H1 (cell line): ENCODE measurements around the gene ALOX5AP. TPM values are rescaled to one million over a fixed set of nuclear protein-coding genes. Genes with fewer than 3 reads are reported as not detected.

Experiments
- CTCF ChIA-PET: fragments of 300-600 bp; sonication (Branson Sonifier 250); formaldehyde crosslinking; loops from one replicate; lab custom pipeline; 2021; ENCODE audit not compliant: partially characterized antibody; lab: Charles Lee
- POLR2A ChIA-PET: fragments of 300-600 bp; sonication (Branson Sonifier 250); formaldehyde crosslinking; loops from one replicate; lab custom pipeline; 2021; ENCODE audit warnings: inconsistent platforms; ENCODE audit not compliant: partially characterized antibody; lab: Charles Lee
- DNase-seq, 2 experiments: peaks; one replicate each; pipeline versions ENCODE4 v3.0.0 to v3.0.0-alpha.2; 2010 to 2022; ENCODE audit warnings: low spot score in 2 of 2, low read depth in 1 of 2, mixed read lengths in 1 of 2
- FAIRE-seq: peaks from 2 replicates; lab custom pipeline; 2011; peaks lifted over from hg19 to GRCh38; lab: Jason Lieb, UNC
- H2AFZ ChIP-seq: 2 replicates; pipeline ENCODE4 v1.8.1; 2012; ENCODE audit warnings: low read length, inconsistent platforms
- H2AK5ac ChIP-seq: 2 replicates; pipeline ENCODE4 v1.6.1; 2013; ENCODE audit warnings: low read depth, low read length
- H2BK120ac ChIP-seq: replicated peaks from 2 replicates; pipeline ENCODE3; 2013; ENCODE audit warnings: low read depth, low read length, inconsistent platforms
- H2BK12ac ChIP-seq: 2 replicates; pipeline ENCODE4 v1.6.1; 2013; ENCODE audit warnings: low read depth, low read length
- H2BK15ac ChIP-seq: 2 replicates; pipeline ENCODE4 v1.6.1; 2013; ENCODE audit warnings: low read length
- H2BK20ac ChIP-seq: 2 replicates; pipeline ENCODE4 v1.6.1; 2013; ENCODE audit warnings: low read length
- H2BK5ac ChIP-seq: 2 replicates; pipeline ENCODE4 v1.6.1; 2013; ENCODE audit warnings: low read depth, low read length
- H3K14ac ChIP-seq: 2 replicates; pipeline ENCODE4 v1.6.1; 2013; ENCODE audit warnings: inconsistent platforms; ENCODE audit not compliant: insufficient read length
- H3K18ac ChIP-seq: 2 replicates; pipeline ENCODE4 v1.6.1; 2013; ENCODE audit warnings: low read length; ENCODE audit errors: extremely low read depth
- H3K23ac ChIP-seq: 2 replicates; pipeline ENCODE4 v1.6.1; 2013; ENCODE audit warnings: inconsistent platforms; ENCODE audit not compliant: insufficient read length
- H3K23me2 ChIP-seq: 2 replicates; pipeline ENCODE4 v1.6.1; 2013; ENCODE audit warnings: low read depth, low read length
- H3K27ac ChIP-seq: 2 replicates; pipeline ENCODE4 v1.6.1; 2011; ENCODE audit warnings: low read depth, low read length, inconsistent platforms
- H3K27me3 ChIP-seq, 4 experiments: replicated peaks in 1 of 4; 1 replicate in 1 of 4; 2 replicates in 3 of 4; pipeline versions ENCODE4 v1.6.1 to v1.8.1; 2011 to 2013; ENCODE audit warnings: low read length in 3 of 4, mild to moderate bottlenecking in 3 of 4, inconsistent platforms in 2 of 4, mixed read lengths in 2 of 4, moderate library complexity in 1 of 4; ENCODE audit not compliant: control insufficient read depth in 3 of 4, insufficient read depth in 3 of 4; ENCODE audit errors: extremely low read depth in 1 of 4
- H3K36me3 ChIP-seq, 4 experiments: 2 replicates each; pipeline versions ENCODE4 v1.6.1 to v1.8.1; 2011 to 2013; ENCODE audit warnings: mild to moderate bottlenecking in 4 of 4, low read length in 3 of 4, moderate library complexity in 2 of 4, control low read depth in 1 of 4, inconsistent platforms in 1 of 4; ENCODE audit not compliant: insufficient read depth in 4 of 4, control insufficient read depth in 2 of 4
- H3K4ac ChIP-seq: replicated peaks from 2 replicates; pipeline ENCODE3; 2013; ENCODE audit warnings: low read length, low read depth, mixed read lengths, inconsistent platforms; ENCODE audit not compliant: insufficient read length
- H3K4me1 ChIP-seq, 4 experiments: replicated peaks in 1 of 4; 1 replicate in 1 of 4; 2 replicates in 3 of 4; pipeline versions ENCODE4 v1.6.1 to v1.8.1; 2011 to 2013; ENCODE audit warnings: low read length in 3 of 4, inconsistent platforms in 2 of 4, mixed read lengths in 1 of 4; ENCODE audit not compliant: insufficient read depth in 4 of 4, control insufficient read depth in 3 of 4
- H3K4me2 ChIP-seq, 2 experiments: 2 replicates each; pipeline versions ENCODE4 v1.6.1 to v1.8.1; 2011 to 2013; ENCODE audit warnings: low read depth in 2 of 2, low read length in 2 of 2, control low read depth in 1 of 2, inconsistent platforms in 1 of 2, mild to moderate bottlenecking in 1 of 2; ENCODE audit not compliant: insufficient read depth in 1 of 2
- H3K4me3 ChIP-seq, 4 experiments: fragments of 200-600, 300-600 bp in 1 of 4; sonication (generic), shearing (Covaris generic), sonication (Bioruptor Twin) in 1 of 4; 2 replicates each; pipeline versions ENCODE4 v1.5.1 to v1.8.1; 2011 to 2016; ENCODE audit warnings: low read length in 4 of 4, low read depth in 3 of 4, control low read depth in 2 of 4, inconsistent platforms in 2 of 4, mild to moderate bottlenecking in 2 of 4, mixed read lengths in 1 of 4, moderate library complexity in 1 of 4; ENCODE audit not compliant: insufficient read depth in 2 of 4; ENCODE audit errors: extremely low read depth in 1 of 4
- H3K56ac ChIP-seq: replicated peaks from 2 replicates; pipeline ENCODE3; 2013; ENCODE audit warnings: low read depth, mild to moderate bottlenecking, mixed read lengths, low read length, inconsistent platforms; ENCODE audit not compliant: insufficient read length
- H3K79me1 ChIP-seq: 2 replicates; pipeline ENCODE4 v1.6.1; 2013; ENCODE audit warnings: low read depth, low read length, control low read depth
- H3K79me2 ChIP-seq, 2 experiments: 2 replicates each; pipeline versions ENCODE4 v1.6.1 to v1.8.1; 2012 to 2013; ENCODE audit warnings: low read length in 2 of 2, mild to moderate bottlenecking in 2 of 2, inconsistent platforms in 1 of 2; ENCODE audit not compliant: insufficient read depth in 2 of 2, control insufficient read depth in 1 of 2
- H3K9ac ChIP-seq, 4 experiments: replicated peaks in 1 of 4; 1 replicate in 1 of 4; 2 replicates in 3 of 4; pipeline versions ENCODE4 v1.6.1 to v1.8.1; 2011 to 2013; ENCODE audit warnings: low read depth in 3 of 4, low read length in 3 of 4, control low read depth in 2 of 4, mild to moderate bottlenecking in 2 of 4, moderate library complexity in 2 of 4, inconsistent platforms in 1 of 4; ENCODE audit errors: extremely low read depth in 1 of 4
- H3K9me3 ChIP-seq, 2 experiments: 2 replicates each; pipeline versions ENCODE4 v1.6.1 to v1.8.1; 2012 to 2013; ENCODE audit warnings: mild to moderate bottlenecking in 2 of 2, moderate library complexity in 2 of 2, control low read depth in 1 of 2, inconsistent platforms in 1 of 2, low read depth in 1 of 2, low read length in 1 of 2, mixed read lengths in 1 of 2; ENCODE audit not compliant: insufficient read depth in 2 of 2
- H4K20me1 ChIP-seq, 2 experiments: replicated peaks in 1 of 2; 2 replicates each; pipeline versions ENCODE3 to v1.8.1; 2011 to 2013; ENCODE audit warnings: inconsistent platforms in 2 of 2, low read length in 2 of 2, mild to moderate bottlenecking in 1 of 2; ENCODE audit not compliant: insufficient read depth in 2 of 2, control insufficient read depth in 1 of 2
- H4K5ac ChIP-seq: 2 replicates; pipeline ENCODE4 v1.6.1; 2013; ENCODE audit warnings: low read length, low read depth, mixed read lengths, inconsistent platforms; ENCODE audit not compliant: insufficient read length
- H4K8ac ChIP-seq: 2 replicates; pipeline ENCODE4 v1.8.0; 2013; ENCODE audit warnings: mild to moderate bottlenecking, moderate library complexity, low read length, inconsistent platforms; ENCODE audit not compliant: insufficient read depth; ENCODE audit errors: extremely low read depth
- H4K91ac ChIP-seq: replicated peaks from 2 replicates; pipeline ENCODE3; 2013; ENCODE audit warnings: low read length, mixed read lengths, inconsistent platforms; ENCODE audit not compliant: insufficient read length
- ASH2L ChIP-seq: fragments of 200-600, 300-600 bp; sonication (generic); IDR thresholded peaks from one replicate; pipeline ENCODE4 v1.7.1; 2017; ENCODE audit warnings: low read length
- BACH1 ChIP-seq: IDR thresholded peaks from 2 replicates; pipeline ENCODE4 v1.6.1; 2012; ENCODE audit warnings: low read length, improper control_type of control experiment
- BRCA1 ChIP-seq: IDR thresholded peaks from 2 replicates; pipeline ENCODE4 v1.6.1; 2012; ENCODE audit warnings: low read depth, low read length, improper control_type of control experiment
- CREB1 ChIP-seq: IDR thresholded peaks from 2 replicates; pipeline ENCODE4 v1.6.1; 2012; ENCODE audit warnings: inconsistent platforms
- EGR1 ChIP-seq: IDR thresholded peaks from 2 replicates; pipeline ENCODE4 v1.6.1; 2011; ENCODE audit warnings: low read depth, low read length, borderline replicate concordance
- FOSL1 ChIP-seq: IDR thresholded peaks from 2 replicates; pipeline ENCODE4 v1.6.1; 2011; ENCODE audit warnings: mild to moderate bottlenecking, low read depth, low read length, moderate library complexity; ENCODE audit not compliant: insufficient read depth
- JUND ChIP-seq: IDR thresholded peaks from 2 replicates; pipeline ENCODE4 v1.6.1; 2011; ENCODE audit warnings: mild to moderate bottlenecking, improper control_type of control experiment, low read length
- KDM1A ChIP-seq: fragments of 200-600, 300-600 bp; sonication (generic); IDR thresholded peaks from 2 replicates; pipeline ENCODE4 v1.7.1; 2016; ENCODE audit warnings: mild to moderate bottlenecking, low read length, borderline replicate concordance
- MAFK ChIP-seq: IDR thresholded peaks from 2 replicates; pipeline ENCODE4 v1.6.1; 2012; ENCODE audit warnings: low read depth, mild to moderate bottlenecking, improper control_type of control experiment, low read length
- SAP30 ChIP-seq: fragments of 300-600 bp; sonication (generic); IDR thresholded peaks from 2 replicates; pipeline ENCODE4 v1.7.1; 2012; ENCODE audit warnings: low read length, moderate library complexity, mild to moderate bottlenecking, inconsistent platforms; ENCODE audit not compliant: insufficient read depth, insufficient replicate concordance
- TAF7 ChIP-seq: optimal IDR thresholded peaks from 2 replicates; pipeline ENCODE3; 2011; ENCODE audit warnings: low read depth, mild to moderate bottlenecking, inconsistent platforms, low read length, moderate library complexity, borderline replicate concordance
- USF2 ChIP-seq: IDR thresholded peaks from 2 replicates; pipeline ENCODE4 v1.6.1; 2011; ENCODE audit warnings: low read length, improper control_type of control experiment
- YY1 ChIP-seq: IDR thresholded peaks from 2 replicates; pipeline ENCODE4 v1.6.1; 2011; ENCODE audit warnings: low read depth, mild to moderate bottlenecking, low read length
- WGBS, 2 experiments: shearing (Covaris generic) in 1 of 2; methylation state at CpG; one replicate each; pipeline versions ENCODE4 v1.1.6 to v1.1.7; 2013 to 2015; ENCODE audit warnings: low lambda C conversion rate in 2 of 2, mixed read lengths in 2 of 2, inconsistent platforms in 1 of 2, low coverage in 1 of 2, missing lambda C conversion rate in 1 of 2; ENCODE audit not compliant: insufficient replicate concordance in 2 of 2, insufficient coverage in 1 of 2, insufficient read length in 1 of 2; ENCODE audit errors: extremely low coverage in 1 of 2, missing lambda C conversion rate in 1 of 2; 5-methylcytosine and 5-hydroxymethylcytosine counted together
- polyA plus RNA-seq, 7 experiments: library from polyadenylated mRNA; depleted of rRNA in 3 of 7; stranded (reverse) in 5 of 7; unstranded in 2 of 7; fragments of >200 nt in 5 of 7; fragments of 200-250 nt in 2 of 7; gene quantifications; 1 replicate in 5 of 7; 2 replicates in 1 of 7; 4 replicates in 1 of 7; pipeline versions ENCODE4 v1.2.1 to v1.2.3, GENCODE V29; 2011 to 2013; ENCODE audit warnings: missing spikeins in 2 of 7, mixed read lengths in 2 of 7
- total RNA-seq: library from RNA; stranded (reverse); fragmentation: NEBNext Ultra II Directional; extraction: Animal tissue kit (Norgen Biotek cat#: 25700); gene quantifications from 2 replicates; pipeline ENCODE4 v1.2.1, GENCODE V29; 2021

ALOX5AP gene
- total and polyA plus RNA-seq, 2 of the 8 experiments (the other 6 are each of a cell fraction or from before 2014, with no cell fraction given) = not detected

- Histone ChIP-seq H3K23ac (no peak overlapping the region), H3K79me1 (no peaks in the 10 kb centered on the region), H3K18ac (no peak overlapping the region), H4K8ac (no peak overlapping the region), H2AFZ (no peak overlapping the region), H3K9me3 (no peaks in the 10 kb centered on the region), H2BK15ac (no peak overlapping the region), H3K14ac (no peak overlapping the region), H3K56ac (no peak overlapping the region), H3K36me3 (no peaks in the 10 kb centered on the region), H3K79me2 (no peaks in the 10 kb centered on the region), H4K91ac (no peak overlapping the region), H3K9ac (no peak overlapping the region), H4K20me1 (no peaks in the 10 kb centered on the region), H2BK20ac (no peak overlapping the region), H2BK5ac (no peak overlapping the region), H3K4me3 (no peak overlapping the region), H3K27ac (no peak overlapping the region), H2AK5ac (no peak overlapping the region), H3K4me2 (no peak overlapping the region), H3K4me1 (peaks cover 0 to 3% (median 1%) of the 10 kb centered on the region in 4 experiments; a peak in 2 of 7 replicates), H3K23me2 (no peaks in the 10 kb centered on the region), H3K4ac (no peak overlapping the region), H2BK120ac (no peak overlapping the region), H2BK12ac (no peak overlapping the region), H3K27me3 (0 out of 7 replicates have a peak, but pooled peaks cover 0 to 2% (median 0%) of the 10 kb centered on the region in 4 experiments), H4K5ac (no peak overlapping the region)
- FAIRE-seq (no peak), DNase-seq (no peak)
- WGBS, 2 experiments = 82% methylated on average over 12 of the region's 12 CpGs; no CpG with 5 or more reads in 1 of the 2 experiments
- CTCF ChIA-PET = interaction anchor here (0.6 to 4.1 kb wide), 12 partner anchors 8 to 252 kb away, joined by 3 to 29 read pairs (median 4); no protein-coding TSS in a partner anchor
- POLR2A ChIA-PET = no interaction called here
- TF ChIP-seq TAF7 = no peak
- no peak for TF ChIP-seq YY1
- TF ChIP-seq USF2 = no peak
- no peak for TF ChIP-seq CREB1
- TF ChIP-seq BACH1 = no peak
- TF ChIP-seq SAP30 = no peak
- TF ChIP-seq JUND = no peak
- no peak for TF ChIP-seq BRCA1
- TF ChIP-seq KDM1A = no peak
- no peak for TF ChIP-seq EGR1
- TF ChIP-seq FOSL1 = no peak
- no peak for TF ChIP-seq MAFK
- no peak for TF ChIP-seq ASH2L
Observed at GRCh38 chr13:30792285-30793000, 57.1 kb downstream of the ALOX5AP start.
